B cell (primary cell): ENCODE data around the gene RMP24.

Experiments used
- CTCF ChIP-seq: fragments of 200-600 bp; IDR thresholded peaks from one replicate; pipeline ENCODE4 v1.8.0; 2022; ENCODE audit warnings: antibody characterized with exemption, mild to moderate bottlenecking
- EZH2 ChIP-seq: IDR thresholded peaks from 2 replicates; pipeline ENCODE4 v1.6.1; 2012; ENCODE audit warnings: borderline replicate concordance, low read depth, mild to moderate bottlenecking, moderate library complexity, low read length; ENCODE audit not compliant: insufficient read depth, poor library complexity, severe bottlenecking

DNA sequence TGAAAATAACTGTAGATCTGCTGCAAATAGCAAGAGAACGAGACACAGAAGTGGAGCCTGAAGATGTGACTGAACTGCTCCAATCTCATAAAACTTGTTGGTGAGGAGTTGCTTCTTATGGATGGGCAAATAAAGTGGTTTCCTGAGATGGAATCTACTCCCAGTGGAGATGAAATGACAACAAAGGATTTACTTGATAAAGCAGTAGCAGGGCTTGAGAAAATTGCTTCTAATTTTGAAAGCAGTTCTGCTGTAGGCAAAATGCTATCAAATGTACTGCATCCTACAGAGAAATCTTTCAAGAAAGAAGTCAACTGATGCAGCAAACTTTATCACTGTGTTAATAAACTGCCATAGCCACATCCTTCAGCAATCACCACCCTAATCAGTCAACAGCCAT lies 50.9 kb downstream of the RMP24 start:
- TF ChIP-seq CTCF, result no peak
- no peak for TF ChIP-seq EZH2
